GM12875 (cell line): ENCODE results near the gene TSC22D1.

Experiments
- H3K4me3 ChIP-seq: one replicate; pipeline ENCODE4 v1.5.1; 2011; ENCODE audit warnings: low read depth, low read length, control low read depth
- CTCF ChIP-seq: IDR thresholded peaks from 2 replicates; pipeline ENCODE4 v1.5.1; 2011; ENCODE audit warnings: low read depth, mild to moderate bottlenecking, control low read depth, inconsistent platforms, low read length, moderate library complexity, borderline replicate concordance; ENCODE audit not compliant: insufficient read depth

Gene TSC22D1

GRCh38 chr13:44401577-44401976 lies 174.6 kb downstream of the TSC22D1 start:
- no peak overlapping the region for H3K4me3 ChIP-seq
- no peak for TF ChIP-seq CTCF

DNA sequence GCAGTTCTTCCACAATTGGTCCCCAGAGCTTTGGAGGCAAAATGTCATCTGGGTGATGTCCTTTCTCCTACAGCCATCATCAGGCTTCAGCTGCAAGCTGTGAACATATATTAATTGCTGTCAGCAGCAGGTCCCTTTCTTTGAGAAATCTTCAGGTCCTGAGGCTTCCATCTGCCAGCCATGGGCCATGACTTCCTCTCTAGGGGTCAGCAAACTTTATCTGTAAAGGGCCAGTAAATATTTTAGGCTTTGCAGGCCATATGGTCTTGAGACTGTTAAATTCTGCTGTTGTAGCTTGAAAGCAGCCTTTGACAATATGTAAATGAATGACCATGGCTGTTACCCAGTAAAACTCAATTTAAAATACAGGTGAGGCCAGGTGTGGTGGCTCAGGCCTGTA lies 175.4 kb downstream of the TSC22D1 start:
- H3K4me3 ChIP-seq = no peak overlapping the region
- TF ChIP-seq CTCF = no peak

- H3K4me3 ChIP-seq = no peak overlapping the region
- TF ChIP-seq CTCF = no peak
Measured at GRCh38 chr13:44399074-44399473, 177.1 kb downstream of the TSC22D1 start.

DNA sequence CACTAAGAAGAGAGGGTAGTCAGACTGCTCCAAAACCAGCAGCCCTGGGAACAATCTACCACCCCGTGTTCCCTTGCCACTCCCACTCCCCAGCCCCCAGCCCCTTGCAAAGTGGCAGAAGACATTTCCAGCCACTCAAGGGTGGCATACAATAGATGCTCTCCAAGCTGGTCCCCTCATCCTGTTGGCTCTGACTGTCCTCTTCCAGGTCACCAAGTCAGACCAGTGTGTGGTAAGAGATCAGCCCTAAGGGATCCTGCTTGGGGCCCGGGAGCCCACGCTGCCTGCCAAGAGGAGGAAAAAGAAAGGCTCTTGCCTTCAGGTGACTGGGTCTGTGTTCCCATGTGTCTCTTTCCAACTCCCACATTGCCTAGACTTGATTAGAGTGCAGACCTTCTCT lies 177.5 kb downstream of the TSC22D1 start:
- no peak overlapping the region for H3K4me3 ChIP-seq
- no peak for TF ChIP-seq CTCF

GRCh38 chr13:44397766-44398223 lies 178.3 kb downstream of the TSC22D1 start:
- H3K4me3 ChIP-seq = no peak overlapping the region

GRCh38 chr13:44396701-44397580 lies 179.2 kb downstream of the TSC22D1 start:
- TF ChIP-seq CTCF = no peak
- no peak overlapping the region for H3K4me3 ChIP-seq

More at GRCh38 chr13:44397766-44398223, 178.3 kb downstream of the TSC22D1 start:
- TF ChIP-seq CTCF = no peak
